Loucy (cell line): ENCODE measurements around the gene KATNAL1.

Experiments
- EZH2phosphoT487 ChIP-seq: fragments of 200-600 bp; IDR thresholded peaks from 2 replicates; pipeline ENCODE4 v1.6.1; 2018; ENCODE audit warnings: antibody characterized with exemption, mild to moderate bottlenecking, moderate library complexity, borderline replicate concordance
- TF ChIP-seq, protein P1 (sequence below): fragments of 200-600 bp; sonication (generic); conservative IDR thresholded peaks from 2 replicates; pipeline ENCODE4 v1.5.1; 2014; ENCODE audit warnings: mild to moderate bottlenecking, antibody characterized with exemption, low read length

DNA sequence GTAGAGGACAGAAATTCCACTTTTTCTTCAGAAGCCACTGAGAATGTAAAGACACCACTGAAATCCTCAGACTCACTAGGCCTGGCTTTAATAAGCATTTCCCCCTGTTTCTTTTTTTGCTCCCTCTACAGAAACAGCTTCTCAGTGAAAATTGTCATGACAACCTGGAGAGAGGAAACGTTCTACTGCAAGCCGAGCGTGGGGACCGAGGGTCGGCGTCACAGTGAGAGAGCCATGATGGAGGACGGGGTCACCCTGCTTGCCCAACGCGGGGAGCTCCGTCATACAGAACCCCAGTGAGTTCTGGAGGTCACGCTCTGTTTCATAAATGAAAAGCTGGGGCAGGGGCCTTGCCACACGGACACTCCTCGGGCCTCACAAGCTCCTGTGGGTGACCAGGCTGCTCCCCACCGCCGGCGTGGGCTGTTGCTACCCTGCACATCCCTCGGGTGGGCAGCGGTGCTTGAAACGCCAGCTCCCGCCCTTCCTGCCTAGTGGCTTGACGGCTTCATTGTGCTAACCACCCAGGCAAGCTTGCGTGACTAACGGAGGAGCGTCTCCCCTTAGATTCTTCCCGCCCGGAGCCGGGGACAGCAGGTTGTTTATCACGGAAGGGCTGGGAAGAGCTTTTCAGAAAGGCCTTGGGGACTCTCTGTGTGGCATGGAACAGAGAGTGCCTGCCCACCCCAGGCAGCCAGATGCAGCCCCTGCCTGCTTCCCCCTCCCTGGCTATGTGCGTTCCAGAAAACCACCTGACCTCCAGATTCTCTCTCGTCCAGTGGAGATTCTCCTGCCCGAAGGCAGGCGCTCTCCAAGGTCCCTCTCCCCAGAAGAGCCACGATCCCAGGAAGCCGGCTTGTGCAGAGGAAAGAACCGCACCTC is 153.6 kb downstream of the KATNAL1 start:
- TF ChIP-seq, protein P1, sequence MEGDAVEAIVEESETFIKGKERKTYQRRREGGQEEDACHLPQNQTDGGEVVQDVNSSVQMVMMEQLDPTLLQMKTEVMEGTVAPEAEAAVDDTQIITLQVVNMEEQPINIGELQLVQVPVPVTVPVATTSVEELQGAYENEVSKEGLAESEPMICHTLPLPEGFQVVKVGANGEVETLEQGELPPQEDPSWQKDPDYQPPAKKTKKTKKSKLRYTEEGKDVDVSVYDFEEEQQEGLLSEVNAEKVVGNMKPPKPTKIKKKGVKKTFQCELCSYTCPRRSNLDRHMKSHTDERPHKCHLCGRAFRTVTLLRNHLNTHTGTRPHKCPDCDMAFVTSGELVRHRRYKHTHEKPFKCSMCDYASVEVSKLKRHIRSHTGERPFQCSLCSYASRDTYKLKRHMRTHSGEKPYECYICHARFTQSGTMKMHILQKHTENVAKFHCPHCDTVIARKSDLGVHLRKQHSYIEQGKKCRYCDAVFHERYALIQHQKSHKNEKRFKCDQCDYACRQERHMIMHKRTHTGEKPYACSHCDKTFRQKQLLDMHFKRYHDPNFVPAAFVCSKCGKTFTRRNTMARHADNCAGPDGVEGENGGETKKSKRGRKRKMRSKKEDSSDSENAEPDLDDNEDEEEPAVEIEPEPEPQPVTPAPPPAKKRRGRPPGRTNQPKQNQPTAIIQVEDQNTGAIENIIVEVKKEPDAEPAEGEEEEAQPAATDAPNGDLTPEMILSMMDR: no peak
- TF ChIP-seq EZH2phosphoT487: no peak
